ENCODE measurements around the gene DEFB119. TPM values are rescaled to one million over a fixed set of nuclear protein-coding genes. Genes with fewer than 3 reads are reported as not detected.

DEFB119 gene
- total and polyA plus RNA-seq, 2 experiments from 2014 or later = not detected

GRCh38 chr20:31363295-31363694 is 27.1 kb downstream of the DEFB119 start (continued):
- TF ChIP-seq ZNF462 (CRISPR knock-in tag; IDR thresholded peaks at IDR 0.05) (no peak), POLR2AphosphoS5 (IDR thresholded peaks at IDR 0.05; ENCODE audit: low read depth) (no peak), ZNF114 (CRISPR knock-in tag; IDR thresholded peaks at IDR 0.05) (no peak), NANOG (IDR thresholded peaks at IDR 0.05; ENCODE audit: borderline replicate concordance) (no peak)

GRCh38 chr20:31355981-31356380 is 34.4 kb downstream of the DEFB119 start:
- peaks cover 89% of the 10 kb centered on the region for H3K9me3 Mint-ChIP-seq
- TF ChIP-seq CREB1 (CRISPR knock-in tag; IDR thresholded peaks at IDR 0.05; ENCODE audit: low read depth) (no peak), ZNF462 (CRISPR knock-in tag; IDR thresholded peaks at IDR 0.05) (no peak), POLR2AphosphoS5 (IDR thresholded peaks at IDR 0.05; ENCODE audit: low read depth) (no peak), ZNF331 (CRISPR knock-in tag; IDR thresholded peaks at IDR 0.05; ENCODE audit: low read depth) (no peak), JUNB (IDR thresholded peaks at IDR 0.05; ENCODE audit: unreplicated experiment) (no peak), EZH2 (IDR thresholded peaks at IDR 0.05; ENCODE audit: low read depth, unreplicated experiment) (no peak), ZNF114 (CRISPR knock-in tag; IDR thresholded peaks at IDR 0.05) (no peak)

More at GRCh38 chr20:31355981-31356380, 34.4 kb downstream of the DEFB119 start:
- Mint-ChIP-seq H3K27me3 (ENCODE audit: insufficient read depth, low read depth, poor library complexity) (no peaks in the 10 kb centered on the region), H3K4me3 (no peak overlapping the region), H3K36me3 (ENCODE audit: low read depth) (peaks cover 4% of the 10 kb centered on the region; the same call in 2 of the 3 replicates), H3K4me1 (no peaks in the 10 kb centered on the region), H3K27ac (no peak overlapping the region)
- Histone ChIP-seq H3F3A (replicated peaks; ENCODE audit: low read depth) (no peaks in the 10 kb centered on the region), H3K27me3 (ENCODE audit: insufficient read depth) (no peaks in the 10 kb centered on the region), H3K4me3 (no peak overlapping the region), H2AFZ (no peak overlapping the region), H3K4me2 (no peak overlapping the region), H3K9me2 (ENCODE audit: insufficient read depth) (no peaks in the 10 kb centered on the region), H3K27ac (ENCODE audit: low read depth) (no peak overlapping the region), H4K20me1 (replicated peaks; ENCODE audit: insufficient read depth) (no peaks in the 10 kb centered on the region), H3K4me1 (ENCODE audit: insufficient read depth) (no peaks in the 10 kb centered on the region), H3K79me2 (replicated peaks; ENCODE audit: insufficient read depth) (no peaks in the 10 kb centered on the region), H3K36me3 (ENCODE audit: insufficient read depth) (no peaks in the 10 kb centered on the region)
- ATAC-seq = no peak
- no peak for DNase-seq (ENCODE audit: low spot score)

Data from GM23338 (cell line).